ENCODE measurements around the gene PITX3. TPM values are rescaled to one million over a fixed set of nuclear protein-coding genes. Genes with fewer than 3 reads are reported as not detected.
A peak's percentile ranks its signal among the peaks of the same experiment; 100 is the strongest.
"Not testable (repeated sequence)": the region's sequence is repeated elsewhere in the genome, so short reads cannot be mapped to it uniquely, and the experiment has no call there.

PITX3 gene
- total RNA-seq, 1 experiment from 2014 or later, result 0.27 TPM

- peak; percentile 49 for DNase-seq (ENCODE audit: extremely low read depth, low read depth)
Measured at GRCh38 chr10:102230264-102230860, 10.9 kb downstream of the PITX3 start.

GRCh38 chr10:102229810-102230263, 11.5 kb downstream of the PITX3 start:
- peak; percentile 74 for DNase-seq (ENCODE audit: extremely low read depth, low read depth)

GRCh38 chr10:102227050-102227449, 14.3 kb downstream of the PITX3 start:
- no peak for DNase-seq (ENCODE audit: extremely low read depth, low read depth)

GRCh38 chr10:102226542-102226870, 14.8 kb downstream of the PITX3 start:
- DNase-seq (ENCODE audit: extremely low read depth, low read depth), result no peak

- DNase-seq (ENCODE audit: extremely low read depth, low read depth), result peak; percentile 90
Measured at GRCh38 chr10:102225646-102226541, 15.4 kb downstream of the PITX3 start, which contains the start of gene ELOVL3. TSS of gene ELOVL3 (plus strand) at chr10:102226299. CDS start at chr10:102226549, 250 bp downstream.

GRCh38 chr10:102222797-102223196, 18.5 kb downstream of the PITX3 start:
- no peak for DNase-seq (ENCODE audit: extremely low read depth, low read depth)

GRCh38 chr10:102220612-102221011, 20.7 kb downstream of the PITX3 start:
- DNase-seq (ENCODE audit: extremely low read depth, low read depth), result no peak

GRCh38 chr10:102219370-102219769, 21.9 kb downstream of the PITX3 start:
- DNase-seq (ENCODE audit: extremely low read depth, low read depth), result no peak

GRCh38 chr10:102213599-102213998, 27.7 kb downstream of the PITX3 start:
- not testable (repeated sequence) for DNase-seq (ENCODE audit: extremely low read depth, low read depth)

- DNase-seq (ENCODE audit: extremely low read depth, low read depth), result no peak
Measured at GRCh38 chr10:102211615-102212299, 29.6 kb downstream of the PITX3 start.

GRCh38 chr10:102208311-102209035, 32.8 kb downstream of the PITX3 start:
- DNase-seq (ENCODE audit: extremely low read depth, low read depth), result no peak

- no peak for DNase-seq (ENCODE audit: extremely low read depth, low read depth)
Measured at GRCh38 chr10:102202386-102202785, 38.9 kb downstream of the PITX3 start.

- DNase-seq (ENCODE audit: extremely low read depth, low read depth), result no peak
Measured at GRCh38 chr10:102200751-102201640, 40.3 kb downstream of the PITX3 start.

- no peak for DNase-seq (ENCODE audit: extremely low read depth, low read depth)
Measured at GRCh38 chr10:102198027-102198426, 43.3 kb downstream of the PITX3 start.

GRCh38 chr10:102196893-102197292, 44.4 kb downstream of the PITX3 start:
- no peak for DNase-seq (ENCODE audit: extremely low read depth, low read depth)

- no peak for DNase-seq (ENCODE audit: extremely low read depth, low read depth)
Measured at GRCh38 chr10:102195296-102195870, 45.9 kb downstream of the PITX3 start.

GRCh38 chr10:102191956-102192355, 49.4 kb downstream of the PITX3 start:
- no peak for DNase-seq (ENCODE audit: extremely low read depth, low read depth)

GRCh38 chr10:102188941-102189898, 52.1 kb downstream of the PITX3 start:
- DNase-seq (ENCODE audit: extremely low read depth, low read depth), result not testable (repeated sequence)

All from NCI-H460 (cell line).